ENCODE measurements around the gene SLC17A2.
A peak's percentile ranks its signal among the peaks of the same experiment; 100 is the strongest.

DNA sequence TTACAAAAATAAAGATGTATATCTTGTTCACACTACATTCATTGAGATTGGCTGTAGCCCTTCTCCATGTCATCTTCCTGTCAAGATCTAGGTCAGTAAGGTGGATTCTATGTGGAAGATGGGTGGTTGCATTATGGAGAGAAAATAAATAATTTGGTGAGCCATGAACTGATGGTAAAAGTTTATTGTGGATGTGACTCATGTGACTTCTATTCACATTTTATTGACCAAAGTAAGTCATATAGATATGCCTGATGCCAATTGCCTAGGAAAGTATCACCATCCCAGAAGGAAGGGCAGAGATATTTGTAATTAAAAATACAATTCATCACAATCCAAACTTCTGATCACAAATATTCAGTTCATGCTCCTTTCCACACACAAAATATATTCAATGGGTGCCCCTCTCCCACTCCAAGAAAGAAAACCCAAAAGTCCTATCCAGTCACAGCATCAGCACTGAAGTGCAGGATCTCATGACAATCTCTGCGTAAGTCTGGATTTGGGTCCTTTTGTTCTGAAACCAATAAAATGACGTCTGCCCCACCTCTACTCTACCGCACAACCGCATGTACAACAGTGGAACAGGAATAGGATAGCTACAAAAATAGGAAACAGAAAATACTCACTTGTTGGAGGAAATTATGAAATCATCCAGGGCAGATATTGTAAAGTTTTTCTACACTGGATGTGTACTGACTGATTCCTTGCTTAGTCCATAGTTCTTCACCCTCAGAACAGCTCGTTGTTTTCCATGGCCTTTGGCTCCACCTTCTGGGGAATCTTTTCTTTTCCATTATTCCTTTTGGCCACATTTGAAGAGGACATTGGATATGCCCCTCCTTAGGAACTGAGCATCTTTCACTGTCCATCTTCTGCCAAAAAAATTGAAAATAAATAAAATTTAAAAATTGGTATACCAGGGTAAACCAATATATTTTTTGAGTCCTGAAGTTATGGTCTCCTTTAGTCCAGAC, 40.3 kb downstream of the SLC17A2 start:
- TF ChIP-seq POLR2AphosphoS5 (IDR thresholded peaks at IDR 0.05): no peak
- TF ChIP-seq EP300 (IDR thresholded peaks at IDR 0.05; ENCODE audit: low read depth): no peak
- TF ChIP-seq, protein P1, sequence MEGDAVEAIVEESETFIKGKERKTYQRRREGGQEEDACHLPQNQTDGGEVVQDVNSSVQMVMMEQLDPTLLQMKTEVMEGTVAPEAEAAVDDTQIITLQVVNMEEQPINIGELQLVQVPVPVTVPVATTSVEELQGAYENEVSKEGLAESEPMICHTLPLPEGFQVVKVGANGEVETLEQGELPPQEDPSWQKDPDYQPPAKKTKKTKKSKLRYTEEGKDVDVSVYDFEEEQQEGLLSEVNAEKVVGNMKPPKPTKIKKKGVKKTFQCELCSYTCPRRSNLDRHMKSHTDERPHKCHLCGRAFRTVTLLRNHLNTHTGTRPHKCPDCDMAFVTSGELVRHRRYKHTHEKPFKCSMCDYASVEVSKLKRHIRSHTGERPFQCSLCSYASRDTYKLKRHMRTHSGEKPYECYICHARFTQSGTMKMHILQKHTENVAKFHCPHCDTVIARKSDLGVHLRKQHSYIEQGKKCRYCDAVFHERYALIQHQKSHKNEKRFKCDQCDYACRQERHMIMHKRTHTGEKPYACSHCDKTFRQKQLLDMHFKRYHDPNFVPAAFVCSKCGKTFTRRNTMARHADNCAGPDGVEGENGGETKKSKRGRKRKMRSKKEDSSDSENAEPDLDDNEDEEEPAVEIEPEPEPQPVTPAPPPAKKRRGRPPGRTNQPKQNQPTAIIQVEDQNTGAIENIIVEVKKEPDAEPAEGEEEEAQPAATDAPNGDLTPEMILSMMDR (IDR thresholded peaks at IDR 0.05): peak; percentile 42 to 57 (median 44)
- no peak for TF ChIP-seq POLR2A (IDR thresholded peaks at IDR 0.05)
